ENCODE measurements around the gene EVI2B. TPM values are rescaled to one million over a fixed set of nuclear protein-coding genes. Genes with fewer than 3 reads are reported as not detected.

The EVI2B gene
- total RNA-seq = 0.63 TPM

GRCh38 chr17:31313982-31314781 lies at the start of gene EVI2B:
Gene EVI2B, minus strand, starts transcription at chr17:31314054. Its CDS starts 8,445 bp downstream, at chr17:31305609.

GRCh38 chr17:31321481-31321880 lies 7.6 kb upstream of the EVI2B start, which contains the start of gene EVI2A:
Gene EVI2A, minus strand, starts transcription at chr17:31321622. Its CDS starts 2,609 bp downstream, at chr17:31319013.

GRCh38 chr17:31297090-31297489 lies 16.8 kb downstream of the EVI2B start, which contains the start of gene OMG:
Gene OMG, minus strand, starts transcription at chr17:31297239. Its CDS starts 908 bp downstream, at chr17:31296331.

Other genes with a start within 250 kb of the EVI2B start
- 260 TPM for gene NF1, start 219.1 kb downstream of the EVI2B start, total RNA-seq
- gene OMG, start 16.8 kb downstream of the EVI2B start, total RNA-seq = 8.5 TPM
- gene EVI2A, start 7.6 kb upstream of the EVI2B start, total RNA-seq = 1.9 TPM
- gene RAB11FIP4, start 77.6 kb upstream of the EVI2B start, total RNA-seq = 66.0 TPM